Measurements from ENCODE around the gene RGSL1.
"Not testable (repeated sequence)": the region's sequence is repeated elsewhere in the genome, so short reads cannot be mapped to it uniquely, and the experiment has no call there.

DNA sequence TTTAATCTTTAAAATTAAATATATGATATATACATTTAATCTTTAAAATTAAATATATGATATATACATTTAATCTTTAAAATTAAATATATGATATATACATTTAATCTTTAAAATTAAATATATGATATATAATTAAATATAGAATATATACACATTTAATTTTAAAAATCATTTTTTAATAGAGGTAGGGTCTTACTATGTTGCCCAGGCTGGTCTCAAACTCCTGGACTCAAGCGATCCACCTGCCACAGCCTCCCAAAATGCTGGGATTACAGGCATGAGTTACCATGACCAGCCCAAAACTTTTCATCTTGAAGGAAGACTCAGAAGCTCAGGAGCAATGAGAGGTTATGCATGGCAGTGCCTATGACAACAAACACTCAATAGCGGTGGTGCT, 2.8 kb upstream of the RGSL1 start:
- TF ChIP-seq, protein P1, sequence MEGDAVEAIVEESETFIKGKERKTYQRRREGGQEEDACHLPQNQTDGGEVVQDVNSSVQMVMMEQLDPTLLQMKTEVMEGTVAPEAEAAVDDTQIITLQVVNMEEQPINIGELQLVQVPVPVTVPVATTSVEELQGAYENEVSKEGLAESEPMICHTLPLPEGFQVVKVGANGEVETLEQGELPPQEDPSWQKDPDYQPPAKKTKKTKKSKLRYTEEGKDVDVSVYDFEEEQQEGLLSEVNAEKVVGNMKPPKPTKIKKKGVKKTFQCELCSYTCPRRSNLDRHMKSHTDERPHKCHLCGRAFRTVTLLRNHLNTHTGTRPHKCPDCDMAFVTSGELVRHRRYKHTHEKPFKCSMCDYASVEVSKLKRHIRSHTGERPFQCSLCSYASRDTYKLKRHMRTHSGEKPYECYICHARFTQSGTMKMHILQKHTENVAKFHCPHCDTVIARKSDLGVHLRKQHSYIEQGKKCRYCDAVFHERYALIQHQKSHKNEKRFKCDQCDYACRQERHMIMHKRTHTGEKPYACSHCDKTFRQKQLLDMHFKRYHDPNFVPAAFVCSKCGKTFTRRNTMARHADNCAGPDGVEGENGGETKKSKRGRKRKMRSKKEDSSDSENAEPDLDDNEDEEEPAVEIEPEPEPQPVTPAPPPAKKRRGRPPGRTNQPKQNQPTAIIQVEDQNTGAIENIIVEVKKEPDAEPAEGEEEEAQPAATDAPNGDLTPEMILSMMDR (IDR thresholded peaks at IDR 0.05), result not testable (repeated sequence)
- not testable (repeated sequence) for TF ChIP-seq POLR2AphosphoS5, POLR2A (IDR thresholded peaks at IDR 0.05)
